Measurements from ENCODE around the gene LARGE2.

DNA sequence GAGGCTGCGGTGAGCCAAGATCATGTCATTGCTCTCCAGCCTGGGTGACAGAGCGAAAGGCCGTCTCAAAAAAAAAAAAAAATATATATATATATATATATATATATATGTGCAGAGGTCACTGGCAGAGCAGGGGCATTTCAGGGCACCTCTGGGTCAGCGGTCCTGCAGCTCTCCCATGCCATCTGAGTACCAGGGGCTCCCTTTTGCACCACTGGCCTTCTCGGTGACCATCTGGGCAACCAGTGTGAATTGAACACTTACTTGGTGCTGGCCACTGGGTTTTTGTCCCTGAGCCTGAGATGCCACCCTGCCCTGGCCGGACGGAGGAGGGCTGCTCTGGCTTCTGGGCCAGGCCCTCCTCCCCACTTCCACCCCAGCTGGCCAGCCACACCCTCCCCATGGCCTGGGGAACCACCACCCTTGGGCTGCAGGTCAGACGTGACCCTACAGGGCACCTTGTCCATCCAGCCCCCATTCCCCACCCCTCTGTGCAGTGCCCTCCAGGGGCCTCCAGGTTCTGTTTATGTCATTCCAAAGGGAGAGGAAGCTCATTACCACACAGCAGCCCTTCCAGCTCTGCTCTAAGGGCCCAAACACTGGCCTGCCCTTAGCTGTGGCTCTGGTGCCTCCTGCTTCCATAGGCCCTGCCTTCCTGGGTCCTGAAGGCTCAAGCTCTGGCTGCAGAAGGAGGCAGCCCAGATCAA, 26.8 kb upstream of the LARGE2 start:
- TF ChIP-seq POLR2A (IDR thresholded peaks at IDR 0.05) (no peak), CTCF (IDR thresholded peaks at IDR 0.05) (no peak), POLR2AphosphoS5 (IDR thresholded peaks at IDR 0.05) (no peak)
